ENCODE data around the gene GARIN1A.

GARIN1A gene

DNA sequence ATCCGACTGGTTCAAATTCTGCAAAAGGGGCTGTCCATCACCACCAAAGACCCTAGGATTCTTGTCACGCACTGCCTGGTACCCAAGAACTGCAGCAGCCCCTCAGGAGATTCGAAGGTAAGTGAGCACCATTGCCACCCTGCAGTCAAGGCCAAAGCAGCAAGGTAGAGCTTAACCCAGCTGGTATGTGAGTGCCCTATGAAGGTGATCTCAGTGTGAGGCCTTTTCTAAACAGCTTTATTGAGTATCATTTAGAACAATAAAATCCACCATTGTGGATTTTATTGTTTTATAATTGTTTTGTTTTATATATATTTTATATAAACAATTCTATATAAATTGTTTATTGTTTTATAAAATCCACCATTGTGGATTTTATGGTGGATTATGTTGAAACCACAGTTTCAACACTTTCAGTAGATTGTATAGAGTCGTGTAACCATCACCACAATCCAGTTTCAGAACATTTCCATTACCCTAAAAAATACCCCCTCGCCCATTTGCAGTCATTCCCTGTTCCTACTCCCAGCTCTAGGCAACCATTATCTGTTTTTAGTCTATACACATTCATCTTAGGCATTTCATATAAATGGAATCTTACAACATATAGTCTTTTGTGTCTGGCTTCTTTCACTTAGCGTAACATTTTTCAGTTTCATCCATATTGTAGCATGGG, 47.0 kb downstream of the GARIN1A start:
- FAIRE-seq: peak; percentile 9

GRCh38 chr7:128721376-128721775, 49.3 kb downstream of the GARIN1A start:
- FAIRE-seq: no peak
